Measurements from ENCODE around the gene DMD.

DMD gene

GRCh38 chrX:32137525-32137924, 1073.8 kb downstream of the DMD start:
- no peak for TF ChIP-seq CTCF (conservative IDR thresholded peaks at IDR 0.05)
- no peak overlapping the region for H3K27ac ChIP-seq

- no peak for TF ChIP-seq CTCF (conservative IDR thresholded peaks at IDR 0.05)
These were observed 1084.4 kb downstream of the DMD start for GRCh38 chrX:32126997-32127396.

DNA sequence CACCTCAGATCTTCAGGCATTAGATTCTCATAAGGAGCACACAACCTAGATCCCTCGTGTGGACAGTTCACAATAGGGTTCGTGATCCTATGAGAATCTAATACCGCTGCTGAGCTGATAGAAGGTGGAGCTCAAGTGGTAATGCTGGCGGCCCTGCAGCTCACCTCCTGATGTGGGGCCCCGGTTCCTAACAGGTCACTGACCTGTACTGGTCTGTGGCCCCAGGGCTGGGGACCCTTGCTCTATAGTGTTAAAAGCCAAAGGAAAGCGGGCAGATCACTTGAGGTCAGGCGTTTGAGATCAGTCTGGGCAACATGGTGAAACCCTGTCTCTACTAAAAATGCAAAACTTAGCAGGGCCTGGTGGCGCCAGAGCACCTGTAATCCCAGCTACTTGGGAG, 1092.5 kb downstream of the DMD start:
- TF ChIP-seq CTCF (conservative IDR thresholded peaks at IDR 0.05), result no peak
- no peak overlapping the region for H3K27ac ChIP-seq

More at GRCh38 chrX:32126997-32127396, 1084.4 kb downstream of the DMD start:
- no peak overlapping the region for H3K27ac ChIP-seq

DNA sequence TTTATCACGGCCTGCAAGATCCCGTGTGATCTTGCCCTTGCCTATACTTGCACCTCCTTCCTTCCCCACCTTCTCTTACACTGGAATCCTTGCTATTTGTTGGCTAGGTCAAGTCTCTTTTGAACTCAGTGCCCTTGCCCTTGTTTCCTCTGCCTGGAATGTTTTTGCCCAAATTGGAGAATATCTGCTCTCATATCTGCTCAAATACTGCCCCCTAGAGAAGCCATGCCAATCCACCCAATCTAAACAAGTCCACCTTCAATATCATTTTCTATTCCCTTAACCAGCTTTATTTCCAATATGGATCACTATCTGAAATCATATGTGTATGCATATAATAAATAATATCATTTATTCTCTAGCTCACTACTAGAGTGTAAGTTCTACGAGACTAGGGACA, 1095.3 kb downstream of the DMD start:
- H3K27ac ChIP-seq, result no peak overlapping the region
- no peak for TF ChIP-seq CTCF (conservative IDR thresholded peaks at IDR 0.05)

DNA sequence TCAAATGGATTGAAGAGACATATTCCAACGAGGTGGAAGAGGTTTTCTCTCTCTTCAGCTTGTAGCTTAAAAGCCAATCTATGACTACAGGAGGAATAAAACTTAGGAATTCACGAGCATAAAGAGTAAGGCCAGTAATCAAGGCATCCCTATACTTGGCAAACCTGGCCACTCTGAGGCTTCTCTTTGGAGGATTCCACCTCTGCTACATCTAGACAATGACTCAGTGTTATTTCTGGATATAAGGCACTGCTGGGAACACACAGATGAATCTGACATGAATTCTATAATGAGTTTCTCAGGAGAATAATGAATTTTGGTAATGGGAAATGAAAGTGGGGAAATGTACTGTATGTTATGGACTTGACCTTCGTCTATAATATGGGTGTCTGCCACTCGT, 1123.7 kb downstream of the DMD start:
- no peak overlapping the region for H3K27ac ChIP-seq
- no peak for TF ChIP-seq CTCF (conservative IDR thresholded peaks at IDR 0.05)

DNA sequence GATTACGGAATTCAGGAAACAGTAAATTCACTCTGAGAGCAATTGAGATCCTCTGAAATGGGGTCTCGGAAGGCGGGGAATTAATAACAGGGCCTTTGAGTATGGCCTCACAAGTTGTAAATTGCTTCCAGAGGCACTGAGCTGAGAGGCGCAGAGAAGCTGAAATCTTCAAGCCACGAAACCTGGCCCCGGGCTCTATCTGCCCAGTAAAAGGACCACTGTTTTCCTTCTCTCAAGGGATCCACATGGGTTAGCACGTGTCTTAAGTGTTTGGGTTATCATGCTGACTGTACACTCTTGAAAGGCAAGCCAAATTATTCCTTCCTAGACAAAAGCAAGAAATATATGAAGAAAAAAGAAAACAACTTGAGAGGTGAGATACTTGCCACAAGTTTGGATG, 1126.6 kb downstream of the DMD start:
- no peak for TF ChIP-seq CTCF (conservative IDR thresholded peaks at IDR 0.05)
- H3K27ac ChIP-seq, result no peak overlapping the region

DNA sequence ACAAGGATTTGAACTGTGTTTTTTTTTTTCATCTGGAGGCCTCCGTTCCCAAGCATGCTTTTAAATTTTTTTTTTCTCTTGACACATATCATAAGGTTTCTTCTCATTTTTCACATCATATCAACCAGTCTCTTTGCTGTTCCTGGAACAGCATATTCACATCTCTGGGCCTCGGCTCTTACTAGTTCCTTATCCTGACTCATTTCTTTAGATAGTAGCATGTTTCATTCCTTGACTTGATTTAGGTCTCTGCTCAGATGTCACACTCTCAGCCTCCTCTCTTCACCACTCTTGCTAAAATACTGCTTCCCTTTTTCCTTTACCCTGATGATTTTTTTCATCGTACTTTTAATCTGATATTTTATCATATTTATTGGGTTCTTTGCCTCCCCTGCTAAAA, 1163.1 kb downstream of the DMD start:
- H3K27ac ChIP-seq, result no peak overlapping the region
- TF ChIP-seq CTCF (conservative IDR thresholded peaks at IDR 0.05), result no peak

DNA sequence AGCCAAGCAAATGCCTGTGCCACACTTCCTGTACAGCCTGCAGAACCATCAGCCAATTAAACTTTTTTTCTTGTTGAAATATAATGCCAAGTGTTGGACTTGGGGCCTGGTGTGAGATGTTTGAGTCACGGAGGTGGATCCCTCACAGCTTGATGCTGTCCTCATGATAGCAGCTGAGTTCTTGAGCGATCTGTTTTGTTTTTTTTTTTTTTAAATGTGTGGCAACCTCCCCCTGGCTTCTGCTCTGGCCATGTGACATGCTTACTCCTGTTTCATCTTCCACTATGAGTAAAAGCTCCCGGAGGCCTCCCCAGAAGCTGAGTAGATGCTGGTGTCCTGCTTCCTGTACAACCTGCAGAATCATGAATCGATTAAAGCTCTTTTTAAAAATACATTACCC, 1166.2 kb downstream of the DMD start:
- no peak for TF ChIP-seq CTCF (conservative IDR thresholded peaks at IDR 0.05)
- no peak overlapping the region for H3K27ac ChIP-seq

Data from VCaP (cell line).